HL-60 (cell line): Measurements from ENCODE around the gene GDA.

ENCODE experiments used
- POLR2AphosphoS5 ChIP-seq: IDR thresholded peaks from 2 replicates; pipeline ENCODE4 v1.6.1; 2012; ENCODE audit warnings: low read depth
- TF ChIP-seq, protein P1 (sequence below): IDR thresholded peaks from one replicate; pipeline ENCODE4 v1.5.1; 2011; ENCODE audit warnings: low read length, control low read depth, inconsistent platforms; ENCODE audit not compliant: insufficient read depth
- TF ChIP-seq, protein P2 (sequence below): IDR thresholded peaks from 2 replicates; pipeline ENCODE4 v1.6.1; 2012; ENCODE audit warnings: low read depth; ENCODE audit not compliant: insufficient replicate concordance

DNA sequence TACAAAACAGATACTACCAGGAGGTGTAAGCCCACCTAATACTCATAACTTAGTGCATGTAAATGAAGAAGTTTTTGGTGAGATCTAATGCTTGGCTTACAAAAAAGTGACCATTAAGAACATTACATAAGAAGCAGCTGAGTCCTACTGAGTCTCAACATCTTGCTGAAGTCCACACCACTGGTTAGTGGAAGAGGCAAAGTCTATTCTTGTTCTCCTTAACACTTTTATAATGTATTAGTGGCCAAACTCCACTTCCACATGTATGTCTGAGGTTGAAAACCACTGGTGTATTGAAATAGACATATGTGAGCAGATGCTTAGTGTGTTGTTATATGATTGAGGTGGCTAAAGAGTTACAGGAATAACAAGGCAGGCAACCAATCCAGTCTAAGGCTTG is 18.9 kb upstream of the GDA start:
- TF ChIP-seq, protein P1, sequence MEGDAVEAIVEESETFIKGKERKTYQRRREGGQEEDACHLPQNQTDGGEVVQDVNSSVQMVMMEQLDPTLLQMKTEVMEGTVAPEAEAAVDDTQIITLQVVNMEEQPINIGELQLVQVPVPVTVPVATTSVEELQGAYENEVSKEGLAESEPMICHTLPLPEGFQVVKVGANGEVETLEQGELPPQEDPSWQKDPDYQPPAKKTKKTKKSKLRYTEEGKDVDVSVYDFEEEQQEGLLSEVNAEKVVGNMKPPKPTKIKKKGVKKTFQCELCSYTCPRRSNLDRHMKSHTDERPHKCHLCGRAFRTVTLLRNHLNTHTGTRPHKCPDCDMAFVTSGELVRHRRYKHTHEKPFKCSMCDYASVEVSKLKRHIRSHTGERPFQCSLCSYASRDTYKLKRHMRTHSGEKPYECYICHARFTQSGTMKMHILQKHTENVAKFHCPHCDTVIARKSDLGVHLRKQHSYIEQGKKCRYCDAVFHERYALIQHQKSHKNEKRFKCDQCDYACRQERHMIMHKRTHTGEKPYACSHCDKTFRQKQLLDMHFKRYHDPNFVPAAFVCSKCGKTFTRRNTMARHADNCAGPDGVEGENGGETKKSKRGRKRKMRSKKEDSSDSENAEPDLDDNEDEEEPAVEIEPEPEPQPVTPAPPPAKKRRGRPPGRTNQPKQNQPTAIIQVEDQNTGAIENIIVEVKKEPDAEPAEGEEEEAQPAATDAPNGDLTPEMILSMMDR = no peak
- TF ChIP-seq, protein P2, sequence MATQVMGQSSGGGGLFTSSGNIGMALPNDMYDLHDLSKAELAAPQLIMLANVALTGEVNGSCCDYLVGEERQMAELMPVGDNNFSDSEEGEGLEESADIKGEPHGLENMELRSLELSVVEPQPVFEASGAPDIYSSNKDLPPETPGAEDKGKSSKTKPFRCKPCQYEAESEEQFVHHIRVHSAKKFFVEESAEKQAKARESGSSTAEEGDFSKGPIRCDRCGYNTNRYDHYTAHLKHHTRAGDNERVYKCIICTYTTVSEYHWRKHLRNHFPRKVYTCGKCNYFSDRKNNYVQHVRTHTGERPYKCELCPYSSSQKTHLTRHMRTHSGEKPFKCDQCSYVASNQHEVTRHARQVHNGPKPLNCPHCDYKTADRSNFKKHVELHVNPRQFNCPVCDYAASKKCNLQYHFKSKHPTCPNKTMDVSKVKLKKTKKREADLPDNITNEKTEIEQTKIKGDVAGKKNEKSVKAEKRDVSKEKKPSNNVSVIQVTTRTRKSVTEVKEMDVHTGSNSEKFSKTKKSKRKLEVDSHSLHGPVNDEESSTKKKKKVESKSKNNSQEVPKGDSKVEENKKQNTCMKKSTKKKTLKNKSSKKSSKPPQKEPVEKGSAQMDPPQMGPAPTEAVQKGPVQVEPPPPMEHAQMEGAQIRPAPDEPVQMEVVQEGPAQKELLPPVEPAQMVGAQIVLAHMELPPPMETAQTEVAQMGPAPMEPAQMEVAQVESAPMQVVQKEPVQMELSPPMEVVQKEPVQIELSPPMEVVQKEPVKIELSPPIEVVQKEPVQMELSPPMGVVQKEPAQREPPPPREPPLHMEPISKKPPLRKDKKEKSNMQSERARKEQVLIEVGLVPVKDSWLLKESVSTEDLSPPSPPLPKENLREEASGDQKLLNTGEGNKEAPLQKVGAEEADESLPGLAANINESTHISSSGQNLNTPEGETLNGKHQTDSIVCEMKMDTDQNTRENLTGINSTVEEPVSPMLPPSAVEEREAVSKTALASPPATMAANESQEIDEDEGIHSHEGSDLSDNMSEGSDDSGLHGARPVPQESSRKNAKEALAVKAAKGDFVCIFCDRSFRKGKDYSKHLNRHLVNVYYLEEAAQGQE = no peak
- TF ChIP-seq POLR2AphosphoS5 = no peak
